ENCODE measurements around the gene SLC19A1. TPM values are rescaled to one million over a fixed set of nuclear protein-coding genes. Genes with fewer than 3 reads are reported as not detected.

The SLC19A1 gene
- total RNA-seq, 1 experiment from 2014 or later, result 21.4 TPM

DNA sequence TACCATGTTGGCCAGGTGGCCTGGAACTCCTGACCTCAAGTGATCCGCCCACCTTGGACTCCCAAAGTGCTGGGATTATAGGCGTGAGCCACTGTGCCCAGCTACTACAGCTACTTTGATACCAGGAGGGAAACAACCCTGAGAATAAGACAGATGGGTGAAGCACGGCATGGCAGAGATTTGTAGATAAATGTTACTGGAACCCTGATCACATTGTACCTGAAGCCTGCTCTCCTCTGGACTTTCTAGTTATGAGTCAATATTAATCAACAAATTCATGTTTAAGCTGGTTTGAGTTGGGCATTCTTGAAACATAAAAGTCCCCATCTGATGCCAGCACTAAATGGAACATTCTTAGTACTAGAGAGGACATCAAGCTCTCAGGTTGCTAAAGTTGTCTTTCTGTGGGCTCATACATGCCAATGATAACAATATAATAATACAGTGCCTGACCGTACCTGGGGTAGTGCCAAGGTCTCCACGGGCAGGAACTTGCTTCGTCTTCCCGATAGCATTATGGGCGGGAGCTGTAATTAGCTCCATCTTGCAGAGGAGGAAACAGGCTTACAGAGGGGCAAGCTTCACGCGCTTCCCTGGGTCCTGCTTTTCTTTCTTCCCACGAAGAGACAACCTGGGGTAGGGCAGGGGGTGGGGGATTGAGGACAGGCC lies 30.7 kb upstream of the SLC19A1 start:
- no peak for DNase-seq
- no peaks in the 10 kb centered on the region for H3K36me3 Mint-ChIP-seq (ENCODE audit: insufficient read depth, unreplicated experiment)
- BruUV-seq (replicated peaks), result no TSS peak
- no peaks in the 10 kb centered on the region for H3K9me3 Mint-ChIP-seq (ENCODE audit: low read depth, unreplicated experiment)
- CTCF ChIA-PET, result interaction anchor here (0.7 kb wide), 1 partner anchor 13 kb away, joined by 3 read pairs; no protein-coding TSS in a partner anchor
- TF ChIP-seq CTCF (IDR thresholded peaks at IDR 0.05; ENCODE audit: unreplicated experiment), result no peak
- H3K4me1 Mint-ChIP-seq (ENCODE audit: low read depth, unreplicated experiment), result no peaks in the 10 kb centered on the region
- no peak overlapping the region for H3K4me3 Mint-ChIP-seq (ENCODE audit: low read depth, unreplicated experiment)
- peaks cover 79% of the 10 kb centered on the region for H3K27me3 Mint-ChIP-seq (ENCODE audit: unreplicated experiment)
- no peak overlapping the region for H3K27ac Mint-ChIP-seq (ENCODE audit: unreplicated experiment)
- intact Hi-C loops (cut with micrococcal nuclease; ENCODE audit: unreplicated experiment), result no loop called here

GRCh38 chr21:45572231-45572630 lies 30.0 kb upstream of the SLC19A1 start:
- Mint-ChIP-seq H3K27ac (ENCODE audit: unreplicated experiment) (no peak overlapping the region), H3K9me3 (ENCODE audit: low read depth, unreplicated experiment) (no peaks in the 10 kb centered on the region), H3K27me3 (ENCODE audit: unreplicated experiment) (peaks cover 85% of the 10 kb centered on the region), H3K4me3 (ENCODE audit: low read depth, unreplicated experiment) (no peak overlapping the region), H3K4me1 (ENCODE audit: low read depth, unreplicated experiment) (no peaks in the 10 kb centered on the region), H3K36me3 (ENCODE audit: insufficient read depth, unreplicated experiment) (no peaks in the 10 kb centered on the region)
- CTCF ChIA-PET, result no interaction called here
- no TSS peak for BruUV-seq (replicated peaks)
- no peak for DNase-seq
- TF ChIP-seq CTCF (IDR thresholded peaks at IDR 0.05; ENCODE audit: unreplicated experiment), result no peak
- intact Hi-C loops (cut with micrococcal nuclease; ENCODE audit: unreplicated experiment), result no loop called here

GRCh38 chr21:45571641-45572040 lies 29.4 kb upstream of the SLC19A1 start:
- TF ChIP-seq CTCF (IDR thresholded peaks at IDR 0.05; ENCODE audit: unreplicated experiment), result no peak
- no peaks in the 10 kb centered on the region for H3K9me3 Mint-ChIP-seq (ENCODE audit: low read depth, unreplicated experiment)
- DNase-seq, result no peak
- intact Hi-C loops (cut with micrococcal nuclease; ENCODE audit: unreplicated experiment), result no loop called here
- CTCF ChIA-PET, result no interaction called here
- H3K27me3 Mint-ChIP-seq (ENCODE audit: unreplicated experiment), result peaks cover 86% of the 10 kb centered on the region
- H3K27ac Mint-ChIP-seq (ENCODE audit: unreplicated experiment), result no peak overlapping the region
- H3K4me3 Mint-ChIP-seq (ENCODE audit: low read depth, unreplicated experiment), result no peak overlapping the region
- H3K4me1 Mint-ChIP-seq (ENCODE audit: low read depth, unreplicated experiment), result no peaks in the 10 kb centered on the region
- no TSS peak for BruUV-seq (replicated peaks)
- H3K36me3 Mint-ChIP-seq (ENCODE audit: insufficient read depth, unreplicated experiment), result no peaks in the 10 kb centered on the region

DNA sequence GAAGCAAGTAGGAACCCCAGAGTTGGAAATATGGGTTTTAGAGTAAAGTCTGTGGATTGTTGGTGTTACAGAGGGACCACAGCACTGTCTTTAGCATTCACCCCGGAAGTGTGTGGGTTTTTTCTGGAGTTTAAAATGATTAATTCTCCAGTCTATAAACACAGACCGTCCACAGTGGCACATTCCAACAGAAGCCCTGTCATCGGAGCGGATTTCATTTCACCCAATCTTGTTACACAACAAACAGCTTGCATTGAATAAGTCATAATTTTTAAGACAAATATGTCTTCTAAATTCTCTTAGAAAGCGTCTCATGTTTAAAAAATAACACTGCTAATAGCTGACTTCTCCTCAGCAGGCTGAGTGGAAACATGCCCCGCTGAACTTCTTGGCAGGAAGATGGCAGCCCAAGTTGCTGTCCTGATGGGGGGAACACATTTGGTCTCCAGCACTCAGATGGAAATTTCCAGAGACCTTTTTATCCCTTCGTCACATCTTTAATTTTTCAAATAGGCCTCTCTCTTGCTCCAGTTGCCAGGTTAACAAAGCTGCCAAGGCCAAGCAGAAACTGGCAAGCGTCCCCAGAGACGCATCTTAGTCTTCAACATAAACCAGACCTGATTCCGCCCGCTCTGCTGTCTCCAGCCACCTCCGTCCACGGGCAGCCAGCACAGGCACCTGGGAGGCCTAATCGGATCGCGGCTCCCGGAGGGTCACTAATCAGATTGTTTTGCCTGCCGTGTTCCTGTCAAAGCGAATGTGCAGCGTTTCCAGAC lies 28.8 kb upstream of the SLC19A1 start:
- Mint-ChIP-seq H3K4me3 (ENCODE audit: low read depth, unreplicated experiment) (no peak overlapping the region), H3K4me1 (ENCODE audit: low read depth, unreplicated experiment) (no peaks in the 10 kb centered on the region), H3K36me3 (ENCODE audit: insufficient read depth, unreplicated experiment) (no peaks in the 10 kb centered on the region), H3K9me3 (ENCODE audit: low read depth, unreplicated experiment) (no peaks in the 10 kb centered on the region), H3K27ac (ENCODE audit: unreplicated experiment) (no peak overlapping the region), H3K27me3 (ENCODE audit: unreplicated experiment) (peaks cover 83% of the 10 kb centered on the region)
- no peak for DNase-seq
- intact Hi-C loops (cut with micrococcal nuclease; ENCODE audit: unreplicated experiment), result no loop called here
- CTCF ChIA-PET, result no interaction called here
- no peak for TF ChIP-seq CTCF (IDR thresholded peaks at IDR 0.05; ENCODE audit: unreplicated experiment)
- BruUV-seq (replicated peaks), result no TSS peak

All from Calu3 (cell line).